ENCODE results near the gene NOS1AP.

Gene NOS1AP

GRCh38 chr1:162389971-162390370 lies 320.5 kb downstream of the NOS1AP start:
- Histone ChIP-seq H3K4me2 (ENCODE audit: low read depth, low read length, poor library complexity, severe bottlenecking) (no peak overlapping the region), H3K4me1 (ENCODE audit: insufficient read depth, low read length, poor library complexity, severe bottlenecking) (no peaks in the 10 kb centered on the region), H3K9ac (ENCODE audit: low read depth, low read length, poor library complexity, severe bottlenecking) (no peak overlapping the region), H3F3A (ENCODE audit: low read depth) (no peaks in the 10 kb centered on the region), H4K20me1 (ENCODE audit: insufficient read depth, low read length, poor library complexity, severe bottlenecking) (no peaks in the 10 kb centered on the region), H3K4me3 (ENCODE audit: low read length, poor library complexity, severe bottlenecking) (no peak overlapping the region), H3K36me3 (ENCODE audit: insufficient read depth, low read length) (no peaks in the 10 kb centered on the region), H3K79me2 (ENCODE audit: insufficient read depth, low read length) (no peaks in the 10 kb centered on the region), H2AFZ (ENCODE audit: low read length) (no peak overlapping the region), H3K9me2 (replicated peaks; ENCODE audit: low read depth, low read length) (no peaks in the 10 kb centered on the region), H3K9me3 (ENCODE audit: insufficient read depth, low read depth, low read length) (no peaks in the 10 kb centered on the region), H3K27me3 (ENCODE audit: insufficient read depth, low read length, poor library complexity, severe bottlenecking) (no peaks in the 10 kb centered on the region)
- TF ChIP-seq, protein P1, sequence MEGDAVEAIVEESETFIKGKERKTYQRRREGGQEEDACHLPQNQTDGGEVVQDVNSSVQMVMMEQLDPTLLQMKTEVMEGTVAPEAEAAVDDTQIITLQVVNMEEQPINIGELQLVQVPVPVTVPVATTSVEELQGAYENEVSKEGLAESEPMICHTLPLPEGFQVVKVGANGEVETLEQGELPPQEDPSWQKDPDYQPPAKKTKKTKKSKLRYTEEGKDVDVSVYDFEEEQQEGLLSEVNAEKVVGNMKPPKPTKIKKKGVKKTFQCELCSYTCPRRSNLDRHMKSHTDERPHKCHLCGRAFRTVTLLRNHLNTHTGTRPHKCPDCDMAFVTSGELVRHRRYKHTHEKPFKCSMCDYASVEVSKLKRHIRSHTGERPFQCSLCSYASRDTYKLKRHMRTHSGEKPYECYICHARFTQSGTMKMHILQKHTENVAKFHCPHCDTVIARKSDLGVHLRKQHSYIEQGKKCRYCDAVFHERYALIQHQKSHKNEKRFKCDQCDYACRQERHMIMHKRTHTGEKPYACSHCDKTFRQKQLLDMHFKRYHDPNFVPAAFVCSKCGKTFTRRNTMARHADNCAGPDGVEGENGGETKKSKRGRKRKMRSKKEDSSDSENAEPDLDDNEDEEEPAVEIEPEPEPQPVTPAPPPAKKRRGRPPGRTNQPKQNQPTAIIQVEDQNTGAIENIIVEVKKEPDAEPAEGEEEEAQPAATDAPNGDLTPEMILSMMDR (conservative IDR thresholded peaks at IDR 0.05; ENCODE audit: low read length): no peak
- no peak for TF ChIP-seq EZH2phosphoT487 (IDR thresholded peaks at IDR 0.05; ENCODE audit: borderline replicate concordance)

- no peak overlapping the region for H3K4me3 ChIP-seq (ENCODE audit: low read length, poor library complexity, severe bottlenecking)
- no peaks in the 10 kb centered on the region for H3K9me3 ChIP-seq (ENCODE audit: insufficient read depth, low read depth, low read length)
- H3F3A ChIP-seq (ENCODE audit: low read depth): no peaks in the 10 kb centered on the region
- H3K9ac ChIP-seq (ENCODE audit: low read depth, low read length, poor library complexity, severe bottlenecking): no peak overlapping the region
- no peaks in the 10 kb centered on the region for H3K27me3 ChIP-seq (ENCODE audit: insufficient read depth, low read length, poor library complexity, severe bottlenecking)
- H3K36me3 ChIP-seq (ENCODE audit: insufficient read depth, low read length): no peaks in the 10 kb centered on the region
- H2AFZ ChIP-seq (ENCODE audit: low read length): no peak overlapping the region
- H3K9me2 ChIP-seq (replicated peaks; ENCODE audit: low read depth, low read length): no peaks in the 10 kb centered on the region
- H3K4me1 ChIP-seq (ENCODE audit: insufficient read depth, low read length, poor library complexity, severe bottlenecking): no peaks in the 10 kb centered on the region
- H3K4me2 ChIP-seq (ENCODE audit: low read depth, low read length, poor library complexity, severe bottlenecking): no peak overlapping the region
- H3K79me2 ChIP-seq (ENCODE audit: insufficient read depth, low read length): no peaks in the 10 kb centered on the region
- TF ChIP-seq, protein P1 (conservative IDR thresholded peaks at IDR 0.05; ENCODE audit: low read length): no peak
- TF ChIP-seq EZH2phosphoT487 (IDR thresholded peaks at IDR 0.05; ENCODE audit: borderline replicate concordance): no peak
- no peaks in the 10 kb centered on the region for H4K20me1 ChIP-seq (ENCODE audit: insufficient read depth, low read length, poor library complexity, severe bottlenecking)
Observed at GRCh38 chr1:162390396-162391185, 321.1 kb downstream of the NOS1AP start.

GRCh38 chr1:162391790-162392563 lies 322.5 kb downstream of the NOS1AP start:
- no peaks in the 10 kb centered on the region for H3K9me3 ChIP-seq (ENCODE audit: insufficient read depth, low read depth, low read length)
- H4K20me1 ChIP-seq (ENCODE audit: insufficient read depth, low read length, poor library complexity, severe bottlenecking): no peaks in the 10 kb centered on the region
- H3K9me2 ChIP-seq (replicated peaks; ENCODE audit: low read depth, low read length): no peaks in the 10 kb centered on the region
- no peaks in the 10 kb centered on the region for H3K36me3 ChIP-seq (ENCODE audit: insufficient read depth, low read length)
- no peaks in the 10 kb centered on the region for H3K79me2 ChIP-seq (ENCODE audit: insufficient read depth, low read length)
- no peak overlapping the region for H3K4me2 ChIP-seq (ENCODE audit: low read depth, low read length, poor library complexity, severe bottlenecking)
- H3K9ac ChIP-seq (ENCODE audit: low read depth, low read length, poor library complexity, severe bottlenecking): no peak overlapping the region
- H3F3A ChIP-seq (ENCODE audit: low read depth): no peaks in the 10 kb centered on the region
- H2AFZ ChIP-seq (ENCODE audit: low read length): no peak overlapping the region
- H3K4me1 ChIP-seq (ENCODE audit: insufficient read depth, low read length, poor library complexity, severe bottlenecking): no peaks in the 10 kb centered on the region
- H3K27me3 ChIP-seq (ENCODE audit: insufficient read depth, low read length, poor library complexity, severe bottlenecking): no peaks in the 10 kb centered on the region
- no peak overlapping the region for H3K4me3 ChIP-seq (ENCODE audit: low read length, poor library complexity, severe bottlenecking)
- TF ChIP-seq, protein P1 (conservative IDR thresholded peaks at IDR 0.05; ENCODE audit: low read length): peak; percentile 94
- TF ChIP-seq EZH2phosphoT487 (IDR thresholded peaks at IDR 0.05; ENCODE audit: borderline replicate concordance): no peak
